Measurements from ENCODE around the gene PRMT7. TPM values are rescaled to one million over a fixed set of nuclear protein-coding genes. Genes with fewer than 3 reads are reported as not detected.

The PRMT7 gene
- total and polyA plus RNA-seq, 2 experiments from 2014 or later, result 27.2 to 49.6 TPM

DNA sequence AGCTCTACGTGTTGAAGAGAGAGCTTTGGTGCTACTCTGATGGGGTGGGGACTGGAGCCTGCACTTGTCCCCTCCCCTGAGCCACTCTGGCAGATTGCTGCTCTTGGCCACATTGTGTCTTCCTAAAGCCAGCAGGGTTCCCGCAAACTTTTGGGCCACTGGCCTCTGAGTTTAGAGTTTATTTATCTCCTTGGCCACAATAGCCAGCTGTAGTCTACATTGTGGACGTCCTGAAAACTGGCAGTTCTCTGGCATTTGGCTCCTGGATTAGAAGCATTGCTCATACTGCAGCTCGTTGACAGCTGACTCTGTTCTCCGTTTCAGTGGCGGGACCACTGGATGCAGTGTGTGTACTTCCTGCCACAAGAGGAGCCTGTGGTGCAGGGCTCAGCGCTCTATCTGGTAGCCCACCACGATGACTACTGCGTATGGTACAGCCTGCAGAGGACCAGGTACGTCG lies 34.6 kb downstream of the PRMT7 start:
- no peaks in the 10 kb centered on the region for H3K9me2 ChIP-seq (ENCODE audit: insufficient read depth)
- H3K79me2 ChIP-seq (ENCODE audit: insufficient read depth), result no peaks in the 10 kb centered on the region
- in situ Hi-C loops (cut with MboI), result no loop called here
- H4K20me1 ChIP-seq (ENCODE audit: insufficient read depth), result no peaks in the 10 kb centered on the region
- no peak overlapping the region for H3K27ac ChIP-seq
- H3K27me3 ChIP-seq (replicated peaks; ENCODE audit: insufficient read depth), result no peaks in the 10 kb centered on the region
- H3K9ac ChIP-seq, result no peak overlapping the region
- TF ChIP-seq EZH2phosphoT487 (IDR thresholded peaks at IDR 0.05; ENCODE audit: insufficient read depth, low read depth) (no peak), EZH2 (IDR thresholded peaks at IDR 0.05; ENCODE audit: insufficient read depth, poor library complexity, severe bottlenecking) (no peak)
- H3K4me2 ChIP-seq (ENCODE audit: unreplicated experiment), result no peak overlapping the region
- H3F3A ChIP-seq (ENCODE audit: insufficient read depth), result no peaks in the 10 kb centered on the region
- H3K4me3 ChIP-seq, result no peak overlapping the region
- no peak overlapping the region for H2AFZ ChIP-seq
- DNase-seq, result no peak
- peaks cover 3% of the 10 kb centered on the region; the same call in 1 of the 2 replicates for H3K36me3 ChIP-seq (ENCODE audit: low read depth)
- no peaks in the 10 kb centered on the region for H3K4me1 ChIP-seq (ENCODE audit: insufficient read depth)
- H3K9me3 ChIP-seq (ENCODE audit: low read depth), result no peaks in the 10 kb centered on the region
- WGBS, 2 experiments (ENCODE audit: low coverage in 1 of 2, low lambda C conversion rate in 2 of 2, missing lambda C conversion rate in 2 of 2), result 77 to 81% methylated on average over 11 of the region's 11 CpGs

GRCh38 chr16:68345958-68346635 lies 35.3 kb downstream of the PRMT7 start:
- Histone ChIP-seq H3K27me3 (replicated peaks; ENCODE audit: insufficient read depth) (no peaks in the 10 kb centered on the region), H3K79me2 (ENCODE audit: insufficient read depth) (no peaks in the 10 kb centered on the region), H3K36me3 (ENCODE audit: low read depth) (peaks cover 3% of the 10 kb centered on the region; the same call in 1 of the 2 replicates), H3K9ac (no peak overlapping the region), H2AFZ (no peak overlapping the region), H3K4me3 (no peak overlapping the region), H3K4me2 (ENCODE audit: unreplicated experiment) (no peak overlapping the region), H4K20me1 (ENCODE audit: insufficient read depth) (no peaks in the 10 kb centered on the region), H3K27ac (no peak overlapping the region), H3F3A (ENCODE audit: insufficient read depth) (no peaks in the 10 kb centered on the region), H3K9me2 (ENCODE audit: insufficient read depth) (no peaks in the 10 kb centered on the region), H3K4me1 (ENCODE audit: insufficient read depth) (no peaks in the 10 kb centered on the region), H3K9me3 (ENCODE audit: low read depth) (no peaks in the 10 kb centered on the region)
- WGBS, 2 experiments (ENCODE audit: low coverage in 1 of 2, low lambda C conversion rate in 2 of 2, missing lambda C conversion rate in 2 of 2), result 96% methylated on average over 16 of the region's 16 CpGs
- in situ Hi-C loops (cut with MboI), result no loop called here
- DNase-seq, result no peak
- TF ChIP-seq EZH2phosphoT487 (IDR thresholded peaks at IDR 0.05; ENCODE audit: insufficient read depth, low read depth) (no peak), EZH2 (IDR thresholded peaks at IDR 0.05; ENCODE audit: insufficient read depth, poor library complexity, severe bottlenecking) (no peak)

DNA sequence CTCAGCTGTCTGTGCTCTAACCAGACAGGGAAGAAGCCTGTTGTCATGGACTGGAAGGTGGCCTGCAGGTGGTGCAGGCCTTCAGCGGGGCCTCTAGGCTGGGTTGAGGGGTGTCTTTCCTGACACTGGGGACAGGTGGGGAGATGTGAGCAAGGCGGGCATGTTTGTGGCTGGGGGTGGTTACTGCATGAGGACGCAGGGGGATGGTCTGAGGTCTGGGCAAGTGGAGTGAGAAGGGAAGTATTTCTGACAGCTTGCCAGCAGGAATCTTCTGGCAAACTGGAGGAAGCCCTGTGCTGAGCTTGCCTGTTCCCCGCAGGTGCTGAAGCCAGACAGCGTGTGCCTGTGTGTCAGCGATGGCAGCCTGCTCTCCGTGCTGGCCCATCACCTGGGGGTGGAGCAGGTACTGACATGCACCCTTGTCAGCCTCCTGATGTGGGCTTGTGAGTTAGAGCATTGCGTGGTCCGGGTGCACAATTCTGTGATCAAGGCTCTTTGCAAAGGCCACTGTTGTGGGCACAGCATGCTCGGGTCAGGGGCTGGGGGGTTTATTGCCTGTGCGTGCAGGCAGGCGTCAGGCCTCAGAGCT lies 36.2 kb downstream of the PRMT7 start:
- Histone ChIP-seq H3K9me3 (ENCODE audit: low read depth) (no peaks in the 10 kb centered on the region), H3F3A (ENCODE audit: insufficient read depth) (no peaks in the 10 kb centered on the region), H3K27ac (no peak overlapping the region), H3K79me2 (ENCODE audit: insufficient read depth) (no peaks in the 10 kb centered on the region), H3K4me2 (ENCODE audit: unreplicated experiment) (no peak overlapping the region), H3K9me2 (ENCODE audit: insufficient read depth) (no peaks in the 10 kb centered on the region), H4K20me1 (ENCODE audit: insufficient read depth) (no peaks in the 10 kb centered on the region), H3K9ac (no peak overlapping the region), H3K4me1 (ENCODE audit: insufficient read depth) (no peaks in the 10 kb centered on the region), H2AFZ (no peak overlapping the region), H3K4me3 (no peak overlapping the region), H3K36me3 (ENCODE audit: low read depth) (peaks cover 3% of the 10 kb centered on the region; the same call in 1 of the 2 replicates), H3K27me3 (replicated peaks; ENCODE audit: insufficient read depth) (no peaks in the 10 kb centered on the region)
- WGBS, 2 experiments (ENCODE audit: low coverage in 1 of 2, low lambda C conversion rate in 2 of 2, missing lambda C conversion rate in 2 of 2), result 87 to 92% methylated on average over 12 of the region's 12 CpGs
- TF ChIP-seq EZH2 (IDR thresholded peaks at IDR 0.05; ENCODE audit: insufficient read depth, poor library complexity, severe bottlenecking) (no peak), EZH2phosphoT487 (IDR thresholded peaks at IDR 0.05; ENCODE audit: insufficient read depth, low read depth) (no peak)
- no peak for DNase-seq
- in situ Hi-C loops (cut with MboI), result no loop called here

- Histone ChIP-seq H3K27ac (no peak overlapping the region), H3K27me3 (replicated peaks; ENCODE audit: insufficient read depth) (no peaks in the 10 kb centered on the region), H3K9me2 (ENCODE audit: insufficient read depth) (no peaks in the 10 kb centered on the region), H3F3A (ENCODE audit: insufficient read depth) (no peaks in the 10 kb centered on the region), H3K9ac (no peak overlapping the region), H2AFZ (no peak overlapping the region), H3K4me2 (ENCODE audit: unreplicated experiment) (no peak overlapping the region), H3K9me3 (ENCODE audit: low read depth) (no peaks in the 10 kb centered on the region), H4K20me1 (ENCODE audit: insufficient read depth) (no peaks in the 10 kb centered on the region), H3K79me2 (ENCODE audit: insufficient read depth) (no peaks in the 10 kb centered on the region), H3K4me3 (no peak overlapping the region), H3K4me1 (ENCODE audit: insufficient read depth) (no peaks in the 10 kb centered on the region), H3K36me3 (ENCODE audit: low read depth) (peaks cover 3% of the 10 kb centered on the region; the same call in 1 of the 2 replicates)
- in situ Hi-C loops (cut with MboI), result no loop called here
- TF ChIP-seq EZH2phosphoT487 (IDR thresholded peaks at IDR 0.05; ENCODE audit: insufficient read depth, low read depth) (no peak), EZH2 (IDR thresholded peaks at IDR 0.05; ENCODE audit: insufficient read depth, poor library complexity, severe bottlenecking) (no peak)
- DNase-seq, result no peak
- WGBS, 2 experiments (ENCODE audit: low coverage in 1 of 2, low lambda C conversion rate in 2 of 2, missing lambda C conversion rate in 2 of 2), result 92 to 99% methylated on average over 4 of the region's 4 CpGs
Observed at GRCh38 chr16:68347605-68348004, 36.8 kb downstream of the PRMT7 start.
